Hippocampal formation (tissue), 2 donors: ENCODE data around the gene CLDN34.

Experiments
- DNase-seq, 2 donors: peaks; one replicate each; lab custom pipeline; 2025; lab: John Stamatoyannopoulos, UW

CLDN34 gene

DNA sequence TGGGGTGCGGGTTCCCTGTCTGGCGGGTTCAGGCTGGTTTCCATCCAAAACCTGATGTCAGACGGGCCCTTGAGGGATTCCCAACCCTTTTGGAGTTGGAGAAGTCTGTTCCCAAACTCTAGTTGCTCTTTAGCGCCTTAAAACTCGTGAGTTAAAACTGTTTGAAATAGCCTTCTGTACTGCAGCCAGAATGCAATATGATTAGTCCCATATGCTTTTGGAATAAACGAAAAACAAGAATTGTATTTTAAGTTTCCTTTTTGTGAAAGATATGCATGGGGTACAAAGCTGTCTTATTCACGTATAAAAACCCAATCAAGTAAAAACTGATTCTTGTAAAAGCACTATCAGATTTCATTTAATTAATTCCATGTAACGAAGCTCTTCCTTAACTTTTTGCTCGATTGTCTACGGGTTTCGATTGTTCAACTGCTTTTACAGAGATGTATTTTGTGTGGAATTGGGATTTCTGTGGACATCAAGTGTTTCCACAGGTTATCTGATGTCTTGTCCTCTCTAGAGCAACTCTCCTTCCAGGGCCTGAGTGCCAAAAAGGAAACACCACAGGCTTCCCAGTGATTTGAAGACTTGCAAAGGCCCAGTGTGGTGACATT lies 49.5 kb downstream of the CLDN34 start:
- DNase-seq = no peak

DNA sequence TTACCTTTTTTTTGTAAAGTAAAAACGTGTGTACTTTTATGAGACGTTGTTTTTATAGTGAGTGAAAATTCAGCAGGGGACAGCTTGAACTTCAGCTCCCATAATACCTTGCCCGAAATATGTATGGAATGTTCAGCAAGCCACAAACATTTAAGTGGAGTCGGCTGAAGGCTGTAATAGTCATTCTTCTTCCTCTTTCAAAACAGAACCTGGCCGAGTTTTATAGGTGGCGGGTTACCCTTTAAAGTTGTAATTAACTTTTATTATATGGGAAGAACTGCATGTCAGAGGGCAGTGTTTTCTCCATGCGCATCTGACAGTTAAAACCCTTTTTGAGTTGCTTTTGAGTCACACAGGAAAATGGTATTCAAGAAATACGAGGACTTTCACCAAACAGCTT lies 50.7 kb downstream of the CLDN34 start:
- no peak for DNase-seq
